Tibial nerve (tissue), 4 donors: ENCODE measurements around the gene DISP2. TPM values are rescaled to one million over a fixed set of nuclear protein-coding genes. Genes with fewer than 3 reads are reported as not detected.
A peak's percentile ranks its signal among the peaks of the same experiment; 100 is the strongest.

Experiments used
- DNase-seq, 2 donors: peaks; one replicate each; pipeline ENCODE4 v3.0.0-alpha.2; 2019; ENCODE audit warnings: low spot score in 2 of 2
- H3K27ac ChIP-seq, 4 donors: fragments of 200-600 bp; sonication (generic) in 3 of 4; one replicate each; pipeline ENCODE4 v1.5.1; 2017 to 2019; ENCODE audit warnings: mild to moderate bottlenecking in 1 of 4
- H3K27me3 ChIP-seq, 2 donors: fragments of 200-600 bp; sonication (generic) in 1 of 2; one replicate each; pipeline versions ENCODE4 v1.5.1 to v1.6.0; 2017 to 2019
- H3K36me3 ChIP-seq, 3 donors: fragments of 200-600 bp; sonication (generic); one replicate each; pipeline ENCODE4 v1.5.1; 2018 to 2019
- H3K4me1 ChIP-seq, 4 donors: fragments of 200-600 bp; sonication (generic) in 3 of 4; one replicate each; pipeline ENCODE4 v1.5.1; 2017 to 2019
- H3K4me3 ChIP-seq, 4 donors: fragments of 200-600 bp; sonication (generic) in 3 of 4; one replicate each; pipeline ENCODE4 v1.5.1; 2017 to 2019; ENCODE audit warnings: mild to moderate bottlenecking in 1 of 4, moderate library complexity in 1 of 4
- H3K9me3 ChIP-seq, 4 donors: fragments of 200-600 bp; sonication (generic) in 3 of 4; one replicate each; pipeline ENCODE4 v1.5.1; 2017 to 2019
- EP300 ChIP-seq, 2 donors: sonication (generic); formaldehyde crosslinking; IDR thresholded peaks; one replicate each; pipeline ENCODE4 v1.6.1; 2017; ENCODE audit warnings: antibody characterized with exemption in 2 of 2, mild to moderate bottlenecking in 1 of 2
- POLR2A ChIP-seq, 2 donors: fragments of 450-650 bp; IDR thresholded peaks; one replicate each; pipeline ENCODE4 v1.6.1; 2017; ENCODE audit warnings: antibody characterized with exemption in 2 of 2, mild to moderate bottlenecking in 2 of 2, moderate library complexity in 2 of 2
- WGBS, 2 donors: methylation state at CpG; one replicate each; pipeline ENCODE4 v1.1.5; 2018; 5-methylcytosine and 5-hydroxymethylcytosine counted together
- total RNA-seq, 4 donors: library from RNA; depleted of rRNA; stranded (reverse); fragments of >200 nt; gene quantifications; one replicate each; pipeline ENCODE4 v1.1.0, GENCODE V29; 2016
- TF ChIP-seq, protein P1 (sequence below), 5 experiments: fragments of 200-600 bp in 3 of 5; fragments of 450-650 bp in 2 of 5; sonication (generic) in 3 of 5; IDR thresholded peaks; one replicate each; pipeline ENCODE4 v1.5.1; 2016 to 2019; ENCODE audit warnings: antibody characterized with exemption in 5 of 5, mild to moderate bottlenecking in 3 of 5, moderate library complexity in 2 of 5

Gene DISP2
- total RNA-seq, 4 donors from 2014 or later, result under 0.01 to 0.22 (median 0.10) TPM

DNA sequence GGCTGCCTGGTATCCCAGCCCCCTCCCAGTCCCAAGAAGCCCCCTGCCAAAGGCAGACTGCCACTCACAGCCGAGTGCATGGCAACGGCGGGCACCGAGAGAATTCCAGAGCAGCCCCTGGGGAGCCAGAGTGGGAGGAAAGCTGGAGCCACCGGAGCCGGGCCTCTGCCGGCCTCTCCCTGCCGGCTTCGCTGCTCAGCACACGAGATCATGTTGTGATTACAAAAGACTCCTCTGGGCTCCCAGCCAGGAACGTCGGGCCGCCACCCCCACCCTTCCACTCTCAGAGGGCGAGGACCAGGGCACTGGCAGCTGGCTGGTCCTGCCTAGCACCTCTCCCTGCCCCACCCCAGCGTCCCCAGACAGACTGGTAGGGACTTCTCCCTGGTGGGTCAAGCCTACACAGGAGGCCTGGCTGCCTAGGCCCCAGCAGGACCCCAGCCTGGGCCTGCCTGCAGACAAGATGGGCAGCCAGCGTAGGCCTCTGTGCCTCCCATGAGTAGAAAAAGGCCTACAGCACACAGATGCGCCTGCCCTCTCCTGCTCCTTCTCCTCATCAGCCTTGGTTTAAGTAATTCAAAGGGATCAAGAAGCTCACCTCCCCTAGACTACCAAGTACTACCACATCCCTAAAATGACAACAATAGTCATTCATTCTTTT lies 17.1 kb upstream of the DISP2 start, which contains the start of gene CCDC9B:
Gene CCDC9B (minus strand): TSS at position 200 of the 661 bp plus-strand sequence. CDS start 120 bp downstream, at position 80.
- WGBS, 2 donors, result 14 to 15% methylated on average over 13 to 17 of the region's 17 CpGs
- peak; percentile 84 to 90 for DNase-seq
- H3K4me1 ChIP-seq, result peaks cover 0 to 99% (median 55%) of the 10 kb centered on the region in 4 donors
- no peaks in the 10 kb centered on the region for H3K9me3 ChIP-seq
- peak within 1 kb of the TSS; percentile 25 to 55 (median 40) for H3K4me3 ChIP-seq
- H3K27me3 ChIP-seq, result no peaks in the 10 kb centered on the region
- peak within 1 kb of the TSS; percentile 85 to 98 (median 92) for H3K27ac ChIP-seq
- peaks cover 0 to 13% (median 0%) of the 10 kb centered on the region in 3 donors for H3K36me3 ChIP-seq
- TF ChIP-seq, protein P1, sequence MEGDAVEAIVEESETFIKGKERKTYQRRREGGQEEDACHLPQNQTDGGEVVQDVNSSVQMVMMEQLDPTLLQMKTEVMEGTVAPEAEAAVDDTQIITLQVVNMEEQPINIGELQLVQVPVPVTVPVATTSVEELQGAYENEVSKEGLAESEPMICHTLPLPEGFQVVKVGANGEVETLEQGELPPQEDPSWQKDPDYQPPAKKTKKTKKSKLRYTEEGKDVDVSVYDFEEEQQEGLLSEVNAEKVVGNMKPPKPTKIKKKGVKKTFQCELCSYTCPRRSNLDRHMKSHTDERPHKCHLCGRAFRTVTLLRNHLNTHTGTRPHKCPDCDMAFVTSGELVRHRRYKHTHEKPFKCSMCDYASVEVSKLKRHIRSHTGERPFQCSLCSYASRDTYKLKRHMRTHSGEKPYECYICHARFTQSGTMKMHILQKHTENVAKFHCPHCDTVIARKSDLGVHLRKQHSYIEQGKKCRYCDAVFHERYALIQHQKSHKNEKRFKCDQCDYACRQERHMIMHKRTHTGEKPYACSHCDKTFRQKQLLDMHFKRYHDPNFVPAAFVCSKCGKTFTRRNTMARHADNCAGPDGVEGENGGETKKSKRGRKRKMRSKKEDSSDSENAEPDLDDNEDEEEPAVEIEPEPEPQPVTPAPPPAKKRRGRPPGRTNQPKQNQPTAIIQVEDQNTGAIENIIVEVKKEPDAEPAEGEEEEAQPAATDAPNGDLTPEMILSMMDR (IDR thresholded peaks at IDR 0.05), result peak in 1 of 5 experiments; percentile 26
- TF ChIP-seq POLR2A (IDR thresholded peaks at IDR 0.05) (peak; percentile 72 to 73), EP300 (IDR thresholded peaks at IDR 0.05) (peak; percentile 84 to 91)

DNA sequence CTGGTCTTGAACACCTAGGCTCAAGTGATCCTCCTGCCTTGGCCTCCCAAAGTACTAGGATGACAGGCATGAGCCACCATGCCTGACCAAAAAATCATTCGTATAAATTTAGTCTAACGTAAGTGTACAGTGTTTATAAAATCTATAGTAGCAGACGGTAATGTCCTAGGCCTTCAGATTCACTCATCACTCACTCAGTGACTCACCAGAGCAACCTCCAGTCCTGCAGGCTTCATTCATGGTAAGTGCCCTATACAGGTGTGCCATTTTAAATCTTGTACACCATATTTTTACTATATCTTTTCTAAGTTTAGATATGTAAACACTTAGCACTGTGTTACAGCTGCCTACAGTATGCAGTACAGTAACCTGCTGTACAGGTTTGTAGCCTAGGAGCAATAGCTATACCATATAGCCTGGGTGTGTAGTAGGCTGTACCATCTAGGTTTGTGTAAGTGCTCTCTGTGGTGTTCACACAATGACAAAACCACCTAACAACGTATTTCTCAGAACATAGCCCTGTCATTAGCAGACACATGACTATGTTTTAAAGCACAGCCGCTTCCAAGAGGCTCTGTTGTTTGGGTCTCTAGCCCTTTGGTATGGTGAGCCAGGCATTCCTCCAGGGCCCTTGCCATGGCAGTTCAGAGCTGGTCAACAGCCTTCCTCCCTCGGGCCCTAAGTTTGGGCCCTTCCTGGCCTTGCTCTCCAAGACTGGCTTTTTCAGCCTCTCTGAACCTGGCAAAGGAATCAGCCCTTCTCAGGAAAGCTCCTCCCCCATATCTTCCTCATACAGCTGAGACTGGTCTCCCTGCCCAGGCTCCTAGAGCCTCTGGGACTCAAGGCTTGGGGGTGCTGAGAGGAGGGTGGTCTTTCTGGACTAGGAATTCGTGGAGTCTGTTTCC lies 15.4 kb upstream of the DISP2 start:
- peaks cover 0 to 93% (median 45%) of the 10 kb centered on the region in 4 donors for H3K4me1 ChIP-seq
- 59 to 74% methylated on average over 7 of the region's 7 CpGs for WGBS, 2 donors
- no peaks in the 10 kb centered on the region for H3K9me3 ChIP-seq

DNA sequence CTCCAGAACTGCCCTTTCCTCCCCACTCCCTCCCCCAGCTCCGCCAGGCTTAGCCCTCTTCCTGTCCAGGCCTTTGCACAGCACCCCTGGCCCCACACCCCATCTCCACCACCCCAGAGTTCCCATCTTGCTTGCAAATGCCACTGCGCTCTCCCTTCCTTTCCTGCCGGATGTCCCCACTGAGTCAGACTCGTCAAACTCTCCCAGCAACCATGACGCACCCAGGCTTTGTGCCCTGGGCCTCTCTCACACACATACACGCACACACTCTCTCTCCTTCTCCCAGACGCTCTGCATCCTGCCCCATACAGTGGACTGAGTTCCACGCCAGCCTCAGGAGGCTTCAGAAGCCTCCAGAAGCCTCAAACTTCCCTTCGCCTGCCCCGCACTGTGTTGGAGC lies 14.5 kb upstream of the DISP2 start:
- 60 to 64% methylated on average over 10 of the region's 10 CpGs for WGBS, 2 donors
- peaks cover 0 to 85% (median 37%) of the 10 kb centered on the region in 4 donors for H3K4me1 ChIP-seq
- no peak overlapping the region for H3K4me3 ChIP-seq
- no peaks in the 10 kb centered on the region for H3K36me3 ChIP-seq
- peak overlapping the region in 3 of 4 donors; percentile 46 to 97 (median 55) for H3K27ac ChIP-seq
- TF ChIP-seq EP300 (IDR thresholded peaks at IDR 0.05) (no peak), POLR2A (IDR thresholded peaks at IDR 0.05) (no peak)
- TF ChIP-seq, protein P1 (IDR thresholded peaks at IDR 0.05), result no peak
- no peak for DNase-seq
- no peaks in the 10 kb centered on the region for H3K9me3 ChIP-seq
- H3K27me3 ChIP-seq, result no peaks in the 10 kb centered on the region

More for the DNA sequence above, 15.4 kb upstream of the DISP2 start:
- no peaks in the 10 kb centered on the region for H3K36me3 ChIP-seq
- no peak for DNase-seq
- no peak overlapping the region for H3K4me3 ChIP-seq
- no peak for TF ChIP-seq POLR2A (IDR thresholded peaks at IDR 0.05)
- TF ChIP-seq, protein P1 (IDR thresholded peaks at IDR 0.05), result no peak
- peak overlapping the region in 3 of 4 donors; percentile 46 to 97 (median 55) for H3K27ac ChIP-seq
- H3K27me3 ChIP-seq, result no peaks in the 10 kb centered on the region

DNA sequence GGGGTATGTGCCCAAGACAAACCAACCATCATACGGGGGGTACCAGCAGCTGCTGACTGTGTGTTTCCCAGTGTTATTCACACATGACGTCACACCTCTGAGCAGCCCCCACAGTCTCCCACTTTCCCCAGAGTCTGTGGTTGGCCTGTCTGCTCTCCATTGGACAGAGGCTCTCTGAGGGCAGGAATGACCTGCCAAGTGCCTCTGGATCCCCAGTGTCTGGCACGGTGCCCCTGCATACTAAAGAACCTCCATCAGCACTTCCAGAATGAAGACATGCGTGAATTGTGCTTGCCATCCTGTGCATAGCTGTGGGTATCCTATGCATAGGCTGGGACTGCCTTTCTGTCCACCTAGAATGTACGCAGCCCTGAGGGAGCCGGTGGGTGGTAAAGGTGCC lies 13.8 kb upstream of the DISP2 start:
- H3K4me1 ChIP-seq, result peaks cover 0 to 78% (median 30%) of the 10 kb centered on the region in 4 donors
- no peak for DNase-seq

More for the DNA sequence above, 13.8 kb upstream of the DISP2 start:
- TF ChIP-seq POLR2A (IDR thresholded peaks at IDR 0.05) (no peak), EP300 (IDR thresholded peaks at IDR 0.05) (no peak)
- TF ChIP-seq, protein P1 (IDR thresholded peaks at IDR 0.05), result no peak
- WGBS, 2 donors, result 37 to 55% methylated on average over 5 to 6 of the region's 6 CpGs
- no peaks in the 10 kb centered on the region for H3K27me3 ChIP-seq
- peak overlapping the region in 1 of 4 donors; percentile 97 for H3K27ac ChIP-seq
- no peaks in the 10 kb centered on the region for H3K9me3 ChIP-seq
- H3K36me3 ChIP-seq, result no peaks in the 10 kb centered on the region
- H3K4me3 ChIP-seq, result no peak overlapping the region
